MCF 10A (cell line): Measurements from ENCODE around the gene TMEM123. TPM values are rescaled to one million over a fixed set of nuclear protein-coding genes. Genes with fewer than 3 reads are reported as not detected.

Experiments used
- BruUV-seq: library from RNA; stranded (reverse); fragments of 400-500 nt; replicated peaks from 2 replicates; lab custom pipeline; 2021; lab: Mats Ljungman, UMichigan
- CTCF ChIA-PET: fragments of 300-600 bp; sonication (Branson Sonifier 250); formaldehyde crosslinking; extraction: SDS; loops from one replicate; lab custom pipeline; 2021; ENCODE audit warnings: antibody characterized with exemption, inconsistent platforms; lab: Yijun Ruan, JAX
- POLR2A ChIA-PET: fragments of 300-600, 350-650 bp; sonication (Branson Sonifier 250); formaldehyde crosslinking; extraction: SDS; loops from one replicate; lab custom pipeline; 2020; ENCODE audit warnings: antibody characterized with exemption, inconsistent platforms; lab: Yijun Ruan, JAX
- DNase-seq: peaks from one replicate; pipeline ENCODE4 v3.0.0-alpha.2; 2018; ENCODE audit not compliant: unreplicated experiment
- H3K27ac Mint-ChIP-seq: one replicate; pipeline ENCODE4 v1.8.0; 2022; ENCODE audit warnings: mild to moderate bottlenecking, low read depth, mixed read lengths; ENCODE audit not compliant: unreplicated experiment
- H3K27me3 Mint-ChIP-seq: one replicate; pipeline ENCODE4 v1.8.0; 2022; ENCODE audit warnings: mixed read lengths; ENCODE audit not compliant: insufficient read depth, unreplicated experiment
- H3K36me3 Mint-ChIP-seq: one replicate; pipeline ENCODE4 v1.8.0; 2022; ENCODE audit warnings: mild to moderate bottlenecking, moderate library complexity, mixed read lengths; ENCODE audit not compliant: insufficient read depth, unreplicated experiment
- H3K4me1 Mint-ChIP-seq: one replicate; pipeline ENCODE4 v1.8.0; 2022; ENCODE audit warnings: mixed read lengths; ENCODE audit not compliant: insufficient read depth, unreplicated experiment
- H3K4me3 Mint-ChIP-seq: one replicate; pipeline ENCODE4 v1.8.0; 2022; ENCODE audit warnings: mild to moderate bottlenecking, moderate library complexity, mixed read lengths; ENCODE audit not compliant: unreplicated experiment
- H3K9me3 Mint-ChIP-seq: one replicate; pipeline ENCODE4 v1.8.0; 2022; ENCODE audit warnings: mixed read lengths; ENCODE audit not compliant: unreplicated experiment
- CTCF ChIP-seq: fragments of 200-600 bp; IDR thresholded peaks from one replicate; pipeline ENCODE4 v1.8.0; 2022; ENCODE audit warnings: antibody characterized with exemption, mild to moderate bottlenecking; ENCODE audit not compliant: unreplicated experiment
- intact Hi-C: fragments of 100-400 bp; cut with micrococcal nuclease; formaldehyde crosslinking; loops from 2 replicates; pipeline ENCODE4 v1.14.1; 2022
- total RNA-seq: library from RNA; stranded (reverse); gene quantifications from 2 replicates; pipeline ENCODE4 v1.2.3, GENCODE V29; 2022

TMEM123 gene
- total RNA-seq, 1 experiment from 2014 or later, result 134 TPM

GRCh38 chr11:102479733-102480132 is 27.2 kb upstream of the TMEM123 start:
- Mint-ChIP-seq H3K4me1 (peaks cover 12% of the 10 kb centered on the region), H3K9me3 (no peaks in the 10 kb centered on the region), H3K27me3 (no peaks in the 10 kb centered on the region), H3K4me3 (no peak overlapping the region), H3K27ac (no peak overlapping the region), H3K36me3 (no peaks in the 10 kb centered on the region)
- TF ChIP-seq CTCF, result no peak
- ChIA-PET CTCF (interaction anchor here (0.6 to 2.2 kb wide), 4 partner anchors 13 to 132 kb away, joined by 3 to 6 read pairs (median 4); no protein-coding TSS in a partner anchor), POLR2A (interaction anchor here (1.0 to 2.6 kb wide), 5 partner anchors 14 to 82 kb away, joined by 3 to 10 read pairs (median 3); partner anchors contain the start of gene TMEM123)
- no TSS peak for BruUV-seq
- intact Hi-C loops, result no loop called here
- DNase-seq, result no peak

GRCh38 chr11:102478673-102479299 is 26.2 kb upstream of the TMEM123 start:
- Mint-ChIP-seq H3K36me3 (no peaks in the 10 kb centered on the region), H3K9me3 (no peaks in the 10 kb centered on the region), H3K27me3 (no peaks in the 10 kb centered on the region), H3K4me1 (peaks cover 12% of the 10 kb centered on the region), H3K4me3 (no peak overlapping the region), H3K27ac (no peak overlapping the region)
- intact Hi-C loops, result no loop called here
- no peak for DNase-seq
- CTCF ChIA-PET, result interaction anchor here (0.6 to 2.2 kb wide), 4 partner anchors 14 to 133 kb away, joined by 3 to 6 read pairs (median 5); no protein-coding TSS in a partner anchor
- no peak for TF ChIP-seq CTCF
- POLR2A ChIA-PET, result interaction anchor here (1.0 to 2.6 kb wide), 6 partner anchors 15 to 81 kb away, joined by 3 to 10 read pairs (median 4); partner anchors contain the start of gene TMEM123
- no TSS peak for BruUV-seq

GRCh38 chr11:102476812-102477211 is 24.2 kb upstream of the TMEM123 start:
- peak; percentile 73 for DNase-seq
- no peaks in the 10 kb centered on the region for H3K36me3 Mint-ChIP-seq
- BruUV-seq, result no TSS peak
- no peak for TF ChIP-seq CTCF
- H3K4me3 Mint-ChIP-seq, result no peak overlapping the region
- intact Hi-C loops, result no loop called here
- peak overlapping the region; percentile 72 for H3K27ac Mint-ChIP-seq
- CTCF ChIA-PET, result interaction anchor here (0.6 to 1.4 kb wide), 9 partner anchors 17 to 616 kb away, joined by 3 to 5 read pairs (median 4); partner anchors contain the start of gene TMEM123
- no peaks in the 10 kb centered on the region for H3K27me3 Mint-ChIP-seq
- POLR2A ChIA-PET, result interaction anchor here (0.8 to 2.9 kb wide), 12 partner anchors 8 to 854 kb away, joined by 3 to 28 read pairs (median 4); partner anchors contain the start of gene TMEM123
- peaks cover 18% of the 10 kb centered on the region for H3K4me1 Mint-ChIP-seq
- H3K9me3 Mint-ChIP-seq, result no peaks in the 10 kb centered on the region

GRCh38 chr11:102476069-102476468 is 23.5 kb upstream of the TMEM123 start:
- H3K4me3 Mint-ChIP-seq, result no peak overlapping the region
- ChIA-PET CTCF (interaction anchor here (0.5 to 1.4 kb wide), 12 partner anchors 9 to 615 kb away, joined by 3 to 5 read pairs (median 3); partner anchors contain the start of gene TMEM123), POLR2A (interaction anchor here (0.5 to 2.9 kb wide), 14 partner anchors 9 to 853 kb away, joined by 3 to 28 read pairs (median 4); partner anchors contain the start of gene TMEM123)
- peak overlapping the region; percentile 72 for H3K27ac Mint-ChIP-seq
- DNase-seq, result peak; percentile 45
- no peaks in the 10 kb centered on the region for H3K27me3 Mint-ChIP-seq
- TF ChIP-seq CTCF, result no peak
- intact Hi-C loops, result no loop called here
- no peaks in the 10 kb centered on the region for H3K36me3 Mint-ChIP-seq
- H3K9me3 Mint-ChIP-seq, result no peaks in the 10 kb centered on the region
- BruUV-seq, result no TSS peak
- peaks cover 25% of the 10 kb centered on the region for H3K4me1 Mint-ChIP-seq
